GM23338 (cell line): ENCODE measurements around the gene TOB2.
"Not testable (repeated sequence)": the region's sequence is repeated elsewhere in the genome, so short reads cannot be mapped to it uniquely, and the experiment has no call there.

Experiments
- EZH2phosphoT487 ChIP-seq: fragments of 200-600 bp; sonication (generic); IDR thresholded peaks from one replicate; pipeline ENCODE4 v1.8.1; 2018; ENCODE audit warnings: antibody characterized with exemption; ENCODE audit not compliant: unreplicated experiment
- TF ChIP-seq, protein P1 (sequence below), 2 experiments: fragments of 200-600 bp in 1 of 2; sonication (generic) in 1 of 2; conservative IDR thresholded peaks; 2 replicates each; pipeline versions ENCODE4 v1.5.1 to v1.6.1; 2016 to 2017; ENCODE audit warnings: antibody characterized with exemption in 2 of 2, low read depth in 2 of 2, mild to moderate bottlenecking in 2 of 2, moderate library complexity in 1 of 2

DNA sequence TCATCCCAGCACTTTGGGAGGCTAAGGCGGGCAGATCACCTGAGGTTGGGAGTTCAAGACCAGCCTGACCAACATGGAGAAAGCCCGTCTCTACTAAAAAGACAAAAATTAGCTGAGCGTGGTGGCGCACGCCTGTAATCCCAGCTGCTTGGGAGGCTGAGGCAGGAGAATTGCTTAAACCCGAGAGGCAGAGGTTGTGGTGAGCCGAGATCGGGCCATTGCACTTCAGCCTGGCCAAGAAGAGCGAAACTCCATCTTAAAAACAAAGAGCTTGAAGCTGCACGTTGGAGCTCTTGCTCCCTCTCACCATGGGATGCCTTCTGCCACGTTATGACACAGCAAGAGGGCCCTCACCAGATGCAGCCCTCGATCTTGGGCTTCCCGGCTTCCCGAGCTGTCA, 43.8 kb downstream of the TOB2 start:
- TF ChIP-seq, protein P1, sequence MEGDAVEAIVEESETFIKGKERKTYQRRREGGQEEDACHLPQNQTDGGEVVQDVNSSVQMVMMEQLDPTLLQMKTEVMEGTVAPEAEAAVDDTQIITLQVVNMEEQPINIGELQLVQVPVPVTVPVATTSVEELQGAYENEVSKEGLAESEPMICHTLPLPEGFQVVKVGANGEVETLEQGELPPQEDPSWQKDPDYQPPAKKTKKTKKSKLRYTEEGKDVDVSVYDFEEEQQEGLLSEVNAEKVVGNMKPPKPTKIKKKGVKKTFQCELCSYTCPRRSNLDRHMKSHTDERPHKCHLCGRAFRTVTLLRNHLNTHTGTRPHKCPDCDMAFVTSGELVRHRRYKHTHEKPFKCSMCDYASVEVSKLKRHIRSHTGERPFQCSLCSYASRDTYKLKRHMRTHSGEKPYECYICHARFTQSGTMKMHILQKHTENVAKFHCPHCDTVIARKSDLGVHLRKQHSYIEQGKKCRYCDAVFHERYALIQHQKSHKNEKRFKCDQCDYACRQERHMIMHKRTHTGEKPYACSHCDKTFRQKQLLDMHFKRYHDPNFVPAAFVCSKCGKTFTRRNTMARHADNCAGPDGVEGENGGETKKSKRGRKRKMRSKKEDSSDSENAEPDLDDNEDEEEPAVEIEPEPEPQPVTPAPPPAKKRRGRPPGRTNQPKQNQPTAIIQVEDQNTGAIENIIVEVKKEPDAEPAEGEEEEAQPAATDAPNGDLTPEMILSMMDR (conservative IDR thresholded peaks at IDR 0.05; ENCODE audit: low read depth in 2 of 2), result not testable (repeated sequence)
- TF ChIP-seq EZH2phosphoT487, result not testable (repeated sequence)
